Liver (tissue), 9 donors: ENCODE measurements around the gene CLMN. TPM values are rescaled to one million over a fixed set of nuclear protein-coding genes. Genes with fewer than 3 reads are reported as not detected.

ENCODE experiments used
- DNase-seq: peaks from one replicate; pipeline ENCODE4 v3.0.0-alpha.2; 2017; ENCODE audit warnings: low spot score
- H3K27ac ChIP-seq, 2 donors: one replicate each; pipeline ENCODE4 v1.7.0; 2013; ENCODE audit warnings: inconsistent platforms in 2 of 2, low read length in 2 of 2, control low read depth in 1 of 2, low read depth in 1 of 2, mild to moderate bottlenecking in 1 of 2
- H3K27me3 ChIP-seq, 4 donors: one replicate each; pipeline versions ENCODE4 v1.6.1 to v1.7.0; 2013; ENCODE audit warnings: low read length in 3 of 4, inconsistent platforms in 1 of 4, mild to moderate bottlenecking in 1 of 4, moderate library complexity in 1 of 4; ENCODE audit not compliant: control insufficient read depth in 4 of 4, insufficient read depth in 4 of 4
- H3K36me3 ChIP-seq, 4 donors: one replicate each; pipeline versions ENCODE4 v1.6.1 to v1.7.0; 2013; ENCODE audit warnings: low read length in 3 of 4, mild to moderate bottlenecking in 3 of 4, low read depth in 1 of 4, moderate library complexity in 1 of 4; ENCODE audit not compliant: control insufficient read depth in 4 of 4, insufficient read depth in 3 of 4
- H3K4me1 ChIP-seq, 4 donors: one replicate each; pipeline versions ENCODE4 v1.6.1 to v1.7.0; 2013; ENCODE audit warnings: low read length in 3 of 4, mild to moderate bottlenecking in 3 of 4, moderate library complexity in 1 of 4; ENCODE audit not compliant: control insufficient read depth in 4 of 4, insufficient read depth in 4 of 4
- H3K4me3 ChIP-seq, 3 donors: one replicate each; pipeline versions ENCODE4 v1.6.1 to v1.7.0; 2013; ENCODE audit warnings: low read length in 3 of 3, control low read depth in 1 of 3, low read depth in 1 of 3, mild to moderate bottlenecking in 1 of 3
- H3K9ac ChIP-seq, 2 donors: one replicate each; pipeline ENCODE4 v1.7.0; 2013; ENCODE audit warnings: low read length in 2 of 2, mild to moderate bottlenecking in 2 of 2, moderate library complexity in 2 of 2, control low read depth in 1 of 2, low read depth in 1 of 2
- H3K9me3 ChIP-seq, 4 donors: one replicate each; pipeline versions ENCODE4 v1.6.1 to v1.7.0; 2013; ENCODE audit warnings: low read length in 3 of 4; ENCODE audit not compliant: control insufficient read depth in 4 of 4
- ATF3 ChIP-seq: IDR thresholded peaks from 2 replicates; pipeline ENCODE4 v1.6.1; 2016; ENCODE audit warnings: antibody characterized with exemption
- EGR1 ChIP-seq, 2 donors: IDR thresholded peaks; 2 replicates each; pipeline ENCODE4 v1.6.1; 2016 to 2018; ENCODE audit warnings: antibody characterized with exemption in 2 of 2, low read depth in 2 of 2
- FOXA1 ChIP-seq: IDR thresholded peaks from 2 replicates; pipeline ENCODE4 v1.6.1; 2016; ENCODE audit warnings: antibody characterized with exemption
- FOXA2 ChIP-seq: IDR thresholded peaks from 2 replicates; pipeline ENCODE4 v1.6.1; 2016; ENCODE audit warnings: antibody characterized with exemption
- GABPA ChIP-seq, 2 donors: IDR thresholded peaks in 1 of 2; conservative IDR thresholded peaks in 1 of 2; 2 replicates each; pipeline ENCODE4 v1.6.1; 2016; ENCODE audit warnings: antibody characterized with exemption in 2 of 2, mild to moderate bottlenecking in 1 of 2, moderate library complexity in 1 of 2
- HNF4A ChIP-seq, 2 donors: conservative IDR thresholded peaks; 2 replicates each; pipeline ENCODE4 v1.6.1; 2016; ENCODE audit warnings: antibody characterized with exemption in 2 of 2, mild to moderate bottlenecking in 2 of 2
- HNF4G ChIP-seq: IDR thresholded peaks from 2 replicates; pipeline ENCODE4 v1.6.1; 2016; ENCODE audit warnings: antibody characterized with exemption
- JUND ChIP-seq, 2 donors: IDR thresholded peaks; 2 replicates each; pipeline ENCODE4 v1.6.1; 2016; ENCODE audit warnings: antibody characterized with exemption in 2 of 2
- NR2F2 ChIP-seq: IDR thresholded peaks from 2 replicates; pipeline ENCODE4 v1.6.1; 2016; ENCODE audit warnings: antibody characterized with exemption
- RAD21 ChIP-seq, 2 donors: IDR thresholded peaks; 2 replicates each; pipeline ENCODE4 v1.6.1; 2016; ENCODE audit warnings: antibody characterized with exemption in 2 of 2, mild to moderate bottlenecking in 2 of 2
- TAF1 ChIP-seq: conservative IDR thresholded peaks from 2 replicates; pipeline ENCODE4 v1.6.1; 2016; ENCODE audit warnings: antibody characterized with exemption, mild to moderate bottlenecking
- YY1 ChIP-seq: IDR thresholded peaks from 2 replicates; pipeline ENCODE4 v1.6.1; 2016; ENCODE audit warnings: antibody characterized with exemption, mild to moderate bottlenecking
- WGBS: extraction: QIAGEN DNeasy Blood & Tissue Kit; methylation state at CpG from one replicate; pipeline ENCODE4 v1.1.7; 2013; 5-methylcytosine and 5-hydroxymethylcytosine counted together
- polyA plus RNA-seq, 2 donors: library from polyadenylated mRNA; stranded (reverse) in 1 of 2; unstranded in 1 of 2; fragments of 200-250 nt in 1 of 2; fragments of >200 nt in 1 of 2; fragmentation: Nextera tagmentation in 1 of 2; extraction: Ambion mirVana in 1 of 2; gene quantifications; one replicate each; pipeline versions ENCODE4 v1.2.1 to v1.2.3, GENCODE V29; 2013 to 2015
- total RNA-seq, 2 donors: library from RNA; depleted of rRNA; stranded (reverse); fragments of >200 nt; gene quantifications; one replicate each; pipeline ENCODE4 v1.2.3, GENCODE V29; 2014
- TF ChIP-seq, protein P1 (sequence below): IDR thresholded peaks from 2 replicates; pipeline ENCODE4 v1.6.1; 2016; ENCODE audit warnings: antibody characterized with exemption
- TF ChIP-seq, protein P2 (sequence below): fragments of 150-350 bp; IDR thresholded peaks from 2 replicates; pipeline ENCODE4 v1.5.1; 2017; ENCODE audit warnings: improper control_type of control experiment, low read depth, low read length; ENCODE audit not compliant: missing input control
- TF ChIP-seq, protein P3 (sequence below): IDR thresholded peaks from 2 replicates; pipeline ENCODE4 v1.6.1; 2016; ENCODE audit warnings: antibody characterized with exemption
- TF ChIP-seq, protein P4 (sequence below): IDR thresholded peaks from 2 replicates; pipeline ENCODE4 v1.6.1; 2016; ENCODE audit warnings: antibody characterized with exemption, mild to moderate bottlenecking
- donor health status: healthy.
- donor health status: healthy.
- donor health status: healthy.
- donor health status: healthy.
- donor health status: healthy.

The CLMN gene
- total and polyA plus RNA-seq, 4 donors = 6.0 to 41.1 (median 24.1) TPM

DNA sequence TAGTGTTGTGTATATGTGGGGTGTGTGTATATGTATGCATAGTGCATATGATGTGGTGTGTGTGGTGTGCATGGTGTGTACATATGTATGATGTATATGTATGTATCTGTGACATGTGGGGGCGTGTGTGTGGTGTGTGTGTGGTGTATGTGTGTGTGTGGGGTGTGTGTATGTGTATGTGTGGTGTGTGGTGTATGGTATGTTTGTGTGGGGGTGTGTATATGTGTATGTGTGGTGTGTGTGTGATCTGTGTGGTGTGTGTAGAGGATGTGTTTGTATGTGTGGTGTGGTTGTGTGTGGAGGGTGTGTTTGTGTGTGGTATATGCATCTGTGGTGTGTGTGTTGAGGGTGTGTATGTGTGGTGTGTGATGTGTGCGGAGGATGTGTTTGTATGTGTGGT lies 61.6 kb downstream of the CLMN start:
- TF ChIP-seq, protein P1, sequence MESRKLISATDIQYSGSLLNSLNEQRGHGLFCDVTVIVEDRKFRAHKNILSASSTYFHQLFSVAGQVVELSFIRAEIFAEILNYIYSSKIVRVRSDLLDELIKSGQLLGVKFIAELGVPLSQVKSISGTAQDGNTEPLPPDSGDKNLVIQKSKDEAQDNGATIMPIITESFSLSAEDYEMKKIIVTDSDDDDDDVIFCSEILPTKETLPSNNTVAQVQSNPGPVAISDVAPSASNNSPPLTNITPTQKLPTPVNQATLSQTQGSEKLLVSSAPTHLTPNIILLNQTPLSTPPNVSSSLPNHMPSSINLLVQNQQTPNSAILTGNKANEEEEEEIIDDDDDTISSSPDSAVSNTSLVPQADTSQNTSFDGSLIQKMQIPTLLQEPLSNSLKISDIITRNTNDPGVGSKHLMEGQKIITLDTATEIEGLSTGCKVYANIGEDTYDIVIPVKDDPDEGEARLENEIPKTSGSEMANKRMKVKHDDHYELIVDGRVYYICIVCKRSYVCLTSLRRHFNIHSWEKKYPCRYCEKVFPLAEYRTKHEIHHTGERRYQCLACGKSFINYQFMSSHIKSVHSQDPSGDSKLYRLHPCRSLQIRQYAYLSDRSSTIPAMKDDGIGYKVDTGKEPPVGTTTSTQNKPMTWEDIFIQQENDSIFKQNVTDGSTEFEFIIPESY = no peak
- TF ChIP-seq, protein P2, sequence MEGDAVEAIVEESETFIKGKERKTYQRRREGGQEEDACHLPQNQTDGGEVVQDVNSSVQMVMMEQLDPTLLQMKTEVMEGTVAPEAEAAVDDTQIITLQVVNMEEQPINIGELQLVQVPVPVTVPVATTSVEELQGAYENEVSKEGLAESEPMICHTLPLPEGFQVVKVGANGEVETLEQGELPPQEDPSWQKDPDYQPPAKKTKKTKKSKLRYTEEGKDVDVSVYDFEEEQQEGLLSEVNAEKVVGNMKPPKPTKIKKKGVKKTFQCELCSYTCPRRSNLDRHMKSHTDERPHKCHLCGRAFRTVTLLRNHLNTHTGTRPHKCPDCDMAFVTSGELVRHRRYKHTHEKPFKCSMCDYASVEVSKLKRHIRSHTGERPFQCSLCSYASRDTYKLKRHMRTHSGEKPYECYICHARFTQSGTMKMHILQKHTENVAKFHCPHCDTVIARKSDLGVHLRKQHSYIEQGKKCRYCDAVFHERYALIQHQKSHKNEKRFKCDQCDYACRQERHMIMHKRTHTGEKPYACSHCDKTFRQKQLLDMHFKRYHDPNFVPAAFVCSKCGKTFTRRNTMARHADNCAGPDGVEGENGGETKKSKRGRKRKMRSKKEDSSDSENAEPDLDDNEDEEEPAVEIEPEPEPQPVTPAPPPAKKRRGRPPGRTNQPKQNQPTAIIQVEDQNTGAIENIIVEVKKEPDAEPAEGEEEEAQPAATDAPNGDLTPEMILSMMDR = no peak
- TF ChIP-seq FOXA1 (no peak), YY1 (no peak), TAF1 (no peak), RAD21 (IDR thresholded peaks at IDR 0.05) (no peak), ATF3 (no peak), HNF4A (conservative IDR thresholded peaks at IDR 0.05) (no peak), NR2F2 (no peak), FOXA2 (no peak), EGR1 (IDR thresholded peaks at IDR 0.05; ENCODE audit: low read depth in 2 of 2) (no peak)
- Histone ChIP-seq H3K9ac (no peak overlapping the region), H3K9me3 (no peaks in the 10 kb centered on the region), H3K27ac (no peak overlapping the region), H3K4me3 (no peak overlapping the region), H3K4me1 (peaks cover 0 to 21% (median 14%) of the 10 kb centered on the region in 4 donors), H3K27me3 (no peaks in the 10 kb centered on the region), H3K36me3 (no peaks in the 10 kb centered on the region)
- no peak for DNase-seq
- WGBS = 93% methylated on average over 2 of the region's 2 CpGs

GRCh38 chr14:95257521-95257920 lies 62.2 kb downstream of the CLMN start:
- Histone ChIP-seq H3K4me1 (peaks cover 0 to 15% (median 11%) of the 10 kb centered on the region in 4 donors), H3K9me3 (no peaks in the 10 kb centered on the region), H3K9ac (no peak overlapping the region), H3K27ac (no peak overlapping the region), H3K36me3 (no peaks in the 10 kb centered on the region), H3K27me3 (no peaks in the 10 kb centered on the region), H3K4me3 (no peak overlapping the region)
- no peak for DNase-seq
- TF ChIP-seq GABPA (IDR thresholded peaks at IDR 0.05 in 1 of 2, conservative IDR thresholded peaks at IDR 0.05 in 1 of 2) = no peak
- TF ChIP-seq, protein P2 = no peak
- no peak for TF ChIP-seq HNF4G
- no peak for TF ChIP-seq RAD21 (IDR thresholded peaks at IDR 0.05)
- TF ChIP-seq, protein P3, sequence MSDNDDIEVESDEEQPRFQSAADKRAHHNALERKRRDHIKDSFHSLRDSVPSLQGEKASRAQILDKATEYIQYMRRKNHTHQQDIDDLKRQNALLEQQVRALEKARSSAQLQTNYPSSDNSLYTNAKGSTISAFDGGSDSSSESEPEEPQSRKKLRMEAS = no peak
- no peak for TF ChIP-seq NR2F2
- TF ChIP-seq FOXA2 = no peak
- TF ChIP-seq, protein P1 = no peak
- no peak for TF ChIP-seq JUND (IDR thresholded peaks at IDR 0.05)
- no peak for TF ChIP-seq TAF1
- TF ChIP-seq EGR1 (IDR thresholded peaks at IDR 0.05; ENCODE audit: low read depth in 2 of 2) = no peak
- no peak for TF ChIP-seq HNF4A (conservative IDR thresholded peaks at IDR 0.05)
- TF ChIP-seq YY1 = no peak
- TF ChIP-seq, protein P4, sequence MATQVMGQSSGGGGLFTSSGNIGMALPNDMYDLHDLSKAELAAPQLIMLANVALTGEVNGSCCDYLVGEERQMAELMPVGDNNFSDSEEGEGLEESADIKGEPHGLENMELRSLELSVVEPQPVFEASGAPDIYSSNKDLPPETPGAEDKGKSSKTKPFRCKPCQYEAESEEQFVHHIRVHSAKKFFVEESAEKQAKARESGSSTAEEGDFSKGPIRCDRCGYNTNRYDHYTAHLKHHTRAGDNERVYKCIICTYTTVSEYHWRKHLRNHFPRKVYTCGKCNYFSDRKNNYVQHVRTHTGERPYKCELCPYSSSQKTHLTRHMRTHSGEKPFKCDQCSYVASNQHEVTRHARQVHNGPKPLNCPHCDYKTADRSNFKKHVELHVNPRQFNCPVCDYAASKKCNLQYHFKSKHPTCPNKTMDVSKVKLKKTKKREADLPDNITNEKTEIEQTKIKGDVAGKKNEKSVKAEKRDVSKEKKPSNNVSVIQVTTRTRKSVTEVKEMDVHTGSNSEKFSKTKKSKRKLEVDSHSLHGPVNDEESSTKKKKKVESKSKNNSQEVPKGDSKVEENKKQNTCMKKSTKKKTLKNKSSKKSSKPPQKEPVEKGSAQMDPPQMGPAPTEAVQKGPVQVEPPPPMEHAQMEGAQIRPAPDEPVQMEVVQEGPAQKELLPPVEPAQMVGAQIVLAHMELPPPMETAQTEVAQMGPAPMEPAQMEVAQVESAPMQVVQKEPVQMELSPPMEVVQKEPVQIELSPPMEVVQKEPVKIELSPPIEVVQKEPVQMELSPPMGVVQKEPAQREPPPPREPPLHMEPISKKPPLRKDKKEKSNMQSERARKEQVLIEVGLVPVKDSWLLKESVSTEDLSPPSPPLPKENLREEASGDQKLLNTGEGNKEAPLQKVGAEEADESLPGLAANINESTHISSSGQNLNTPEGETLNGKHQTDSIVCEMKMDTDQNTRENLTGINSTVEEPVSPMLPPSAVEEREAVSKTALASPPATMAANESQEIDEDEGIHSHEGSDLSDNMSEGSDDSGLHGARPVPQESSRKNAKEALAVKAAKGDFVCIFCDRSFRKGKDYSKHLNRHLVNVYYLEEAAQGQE = no peak
- WGBS = 93% methylated on average over 11 of the region's 11 CpGs
